ENCODE data around the gene RBKS. TPM values are rescaled to one million over a fixed set of nuclear protein-coding genes. Genes with fewer than 3 reads are reported as not detected.

The RBKS gene
- total and polyA plus RNA-seq, 2 of the 8 experiments (the other 6 are each of a cell fraction or from before 2014, with no cell fraction given): 1.1 to 1.5 TPM

DNA sequence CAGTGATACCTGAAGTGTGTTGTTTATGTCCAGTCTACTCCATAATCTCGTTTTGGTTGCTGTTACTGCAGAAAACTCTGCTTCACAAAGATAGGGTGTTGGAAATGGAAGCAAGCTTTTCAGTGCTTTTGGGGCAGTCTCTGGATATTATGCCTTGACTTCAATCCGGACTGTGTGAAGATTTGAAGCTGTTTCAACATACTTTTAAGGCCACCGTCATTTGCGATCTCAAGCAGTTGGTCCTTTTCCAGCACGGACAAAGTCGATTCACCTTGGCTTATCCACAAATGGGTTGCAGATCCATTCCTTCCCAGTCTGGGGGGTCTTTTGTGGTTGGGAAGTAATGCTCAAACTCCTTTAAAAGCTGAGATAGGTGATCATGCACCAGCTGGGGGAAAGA is 20.4 kb downstream of the RBKS start:
- H2BK5ac ChIP-seq (ENCODE audit: low read depth, low read length): no peak overlapping the region
- H3K4ac ChIP-seq (replicated peaks; ENCODE audit: insufficient read length, low read depth, low read length): no peak overlapping the region
- whole genome bisulfite sequencing, 2 experiments (ENCODE audit: extremely low coverage in 1 of 2, insufficient coverage in 1 of 2, insufficient read length in 1 of 2, insufficient replicate concordance in 2 of 2, low coverage in 1 of 2, low lambda C conversion rate in 2 of 2, missing lambda C conversion rate in 1 of 2): 82% methylated on average over 6 of the region's 6 CpGs; no CpG with 5 or more reads in 1 of the 2 experiments
- H3K4me3 ChIP-seq (ENCODE audit: extremely low read depth in 1 of 4, insufficient read depth in 2 of 4, low read depth in 3 of 4, low read length in 4 of 4): no peak overlapping the region
- no peak overlapping the region for H4K91ac ChIP-seq (replicated peaks; ENCODE audit: insufficient read length, low read length)
- no peak overlapping the region for H2BK20ac ChIP-seq (ENCODE audit: low read length)
- H2AFZ ChIP-seq (ENCODE audit: low read length): no peak overlapping the region
- no peaks in the 10 kb centered on the region for H3K79me2 ChIP-seq (ENCODE audit: control insufficient read depth in 1 of 2, insufficient read depth in 2 of 2, low read length in 2 of 2)
- H3K27me3 ChIP-seq (replicated peaks in 1 of 4; ENCODE audit: control insufficient read depth in 3 of 4, extremely low read depth in 1 of 4, insufficient read depth in 3 of 4, low read length in 3 of 4): 0 out of 7 replicates have a peak, but pooled peaks cover 0 to under 1% (median 0%) of the 10 kb centered on the region in 4 experiments
- H2AK5ac ChIP-seq (ENCODE audit: low read depth, low read length): no peak overlapping the region
- no peaks in the 10 kb centered on the region for H3K4me1 ChIP-seq (replicated peaks in 1 of 4; ENCODE audit: control insufficient read depth in 3 of 4, insufficient read depth in 4 of 4, low read length in 3 of 4)
- no peaks in the 10 kb centered on the region for H4K20me1 ChIP-seq (replicated peaks in 1 of 2; ENCODE audit: control insufficient read depth in 1 of 2, insufficient read depth in 2 of 2, low read length in 2 of 2)
- no peak overlapping the region for H3K27ac ChIP-seq (ENCODE audit: low read depth, low read length)
- POLR2A ChIA-PET (ENCODE audit: partially characterized antibody): no interaction called here
- CTCF ChIA-PET (ENCODE audit: partially characterized antibody): interaction anchor here (1.0 to 1.2 kb wide), 2 partner anchors 32 to 147 kb away, joined by 3 read pairs; no protein-coding TSS in a partner anchor
- DNase-seq (ENCODE audit: low read depth in 1 of 2, low spot score in 2 of 2): no peak
- no peaks in the 10 kb centered on the region for H3K9me3 ChIP-seq (ENCODE audit: insufficient read depth in 2 of 2, low read depth in 1 of 2, low read length in 1 of 2)
- H4K8ac ChIP-seq (ENCODE audit: extremely low read depth, insufficient read depth, low read length): no peak overlapping the region
- H2BK12ac ChIP-seq (ENCODE audit: low read depth, low read length): no peak overlapping the region
- TF ChIP-seq CBX8 (IDR thresholded peaks at IDR 0.05; ENCODE audit: borderline replicate concordance, low read depth, low read length) (no peak), TEAD4 (IDR thresholded peaks at IDR 0.05; ENCODE audit: low read depth, low read length) (no peak), BCL11A (IDR thresholded peaks at IDR 0.05; ENCODE audit: low read depth in 2 of 2, low read length in 2 of 2) (no peak), HDAC6 (IDR thresholded peaks at IDR 0.05; ENCODE audit: low read depth, low read length) (no peak), CHD2 (IDR thresholded peaks at IDR 0.05; ENCODE audit: low read length) (no peak), RXRA (IDR thresholded peaks at IDR 0.05; ENCODE audit: insufficient read depth, low read depth, low read length) (no peak), FOSL1 (IDR thresholded peaks at IDR 0.05; ENCODE audit: insufficient read depth, low read depth, low read length) (no peak), NANOG (IDR thresholded peaks at IDR 0.05; ENCODE audit: insufficient read depth, low read depth, low read length, poor library complexity, severe bottlenecking) (no peak), HDAC2 (IDR thresholded peaks at IDR 0.05; ENCODE audit: borderline replicate concordance in 1 of 2, low read depth in 2 of 2, low read length in 2 of 2) (no peak), JUN (IDR thresholded peaks at IDR 0.05; ENCODE audit: low read depth, low read length) (no peak)
- H2BK15ac ChIP-seq (ENCODE audit: low read length): no peak overlapping the region
- H3K18ac ChIP-seq (ENCODE audit: extremely low read depth, low read length): no peak overlapping the region
- no peak overlapping the region for H3K56ac ChIP-seq (replicated peaks; ENCODE audit: insufficient read length, low read depth, low read length)
- no peak overlapping the region for H3K9ac ChIP-seq (replicated peaks in 1 of 4; ENCODE audit: extremely low read depth in 1 of 4, low read depth in 3 of 4, low read length in 3 of 4)
- no peaks in the 10 kb centered on the region for H3K36me3 ChIP-seq (ENCODE audit: control insufficient read depth in 2 of 4, insufficient read depth in 4 of 4, low read length in 3 of 4)
- H3K23me2 ChIP-seq (ENCODE audit: low read depth, low read length): no peaks in the 10 kb centered on the region
- H3K79me1 ChIP-seq (ENCODE audit: low read depth, low read length): no peaks in the 10 kb centered on the region
- no peak overlapping the region for H4K5ac ChIP-seq (ENCODE audit: insufficient read length, low read depth, low read length)
- H3K23ac ChIP-seq (ENCODE audit: insufficient read length): no peak overlapping the region
- H3K4me2 ChIP-seq (ENCODE audit: insufficient read depth in 1 of 2, low read depth in 2 of 2, low read length in 2 of 2): no peak overlapping the region
- H3K14ac ChIP-seq (ENCODE audit: insufficient read length): no peak overlapping the region
- H2BK120ac ChIP-seq (replicated peaks; ENCODE audit: low read depth, low read length): no peak overlapping the region
- no peak for FAIRE-seq

Data from H1 (cell line).